SHP77 (cell line): ENCODE results near the gene OR2AE1.
A peak's percentile ranks its signal among the peaks of the same experiment; 100 is the strongest.
"Not testable (repeated sequence)": the region's sequence is repeated elsewhere in the genome, so short reads cannot be mapped to it uniquely, and the experiment has no call there.

Source experiments
- DNase-seq, 2 experiments: peaks; one replicate each; lab custom pipeline; 2025; lab: John Stamatoyannopoulos, UW

Gene OR2AE1, protein sequence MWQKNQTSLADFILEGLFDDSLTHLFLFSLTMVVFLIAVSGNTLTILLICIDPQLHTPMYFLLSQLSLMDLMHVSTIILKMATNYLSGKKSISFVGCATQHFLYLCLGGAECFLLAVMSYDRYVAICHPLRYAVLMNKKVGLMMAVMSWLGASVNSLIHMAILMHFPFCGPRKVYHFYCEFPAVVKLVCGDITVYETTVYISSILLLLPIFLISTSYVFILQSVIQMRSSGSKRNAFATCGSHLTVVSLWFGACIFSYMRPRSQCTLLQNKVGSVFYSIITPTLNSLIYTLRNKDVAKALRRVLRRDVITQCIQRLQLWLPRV

DNA sequence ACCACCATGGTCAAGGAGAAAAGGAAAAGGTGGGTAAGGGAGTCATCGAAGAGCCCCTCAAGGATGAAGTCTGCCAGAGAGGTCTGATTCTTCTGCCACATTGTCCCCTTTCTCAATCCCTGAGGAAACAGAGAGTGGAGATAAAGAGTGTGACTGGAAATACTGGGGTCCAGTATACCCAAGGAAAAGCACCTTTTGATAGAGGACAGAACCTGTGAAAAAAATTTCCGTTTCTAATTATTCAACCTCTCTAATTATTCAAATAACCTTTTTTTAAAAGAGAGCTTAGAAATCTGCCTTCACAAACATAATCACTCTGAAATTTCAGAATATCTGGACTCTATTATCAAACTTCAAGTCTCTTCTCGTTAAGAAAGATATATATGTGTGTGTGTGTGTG, at the start of gene OR2AE1:
Gene OR2AE1 (minus strand): TSS at position 101 of the 400 bp plus-strand sequence. CDS start 0 bp downstream, at position 101.
- DNase-seq: no peak

DNA sequence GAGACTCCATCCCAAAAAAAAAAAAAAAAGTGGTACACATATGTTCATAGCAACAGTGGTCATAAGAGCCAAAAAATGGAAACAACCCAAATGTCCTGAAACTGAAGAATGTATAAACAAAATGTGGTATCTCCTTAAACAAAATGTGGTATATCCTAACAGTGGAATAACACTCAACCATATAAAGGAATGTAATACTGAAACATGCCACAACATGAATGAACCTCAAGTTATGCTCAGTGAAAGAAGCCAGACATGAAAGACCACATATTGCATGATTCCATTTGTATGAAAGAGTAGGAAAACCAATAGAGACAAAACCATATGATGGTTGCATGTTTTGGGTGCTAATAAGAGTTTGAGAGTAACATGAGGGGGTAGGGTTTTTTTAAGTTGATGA, 49.5 kb upstream of the OR2AE1 start:
- no peak for DNase-seq

DNA sequence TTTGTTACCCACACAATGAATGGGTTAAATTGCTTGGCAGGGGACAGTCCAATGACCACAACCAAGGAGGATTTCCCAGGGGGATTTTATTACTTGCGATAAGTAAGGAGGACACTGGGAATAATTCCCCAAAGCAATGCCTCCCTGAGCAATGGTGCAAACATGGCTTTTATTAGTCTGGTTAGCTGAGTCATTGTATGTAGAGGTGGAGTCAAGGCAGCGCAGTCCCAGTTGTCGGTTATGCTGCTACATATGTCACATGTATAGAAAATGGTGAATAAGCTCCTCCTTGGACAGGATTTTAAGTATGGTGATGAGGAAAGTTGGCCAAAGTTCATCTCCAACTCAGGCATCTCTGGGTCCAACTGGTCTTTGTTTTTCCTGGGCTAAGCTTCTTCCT, 46.4 kb upstream of the OR2AE1 start:
- DNase-seq: no peak

GRCh38 chr7:99920149-99920548, 43.3 kb upstream of the OR2AE1 start:
- no peak for DNase-seq

- no peak for DNase-seq
These were observed 42.9 kb upstream of the OR2AE1 start for GRCh38 chr7:99919814-99920112.

DNA sequence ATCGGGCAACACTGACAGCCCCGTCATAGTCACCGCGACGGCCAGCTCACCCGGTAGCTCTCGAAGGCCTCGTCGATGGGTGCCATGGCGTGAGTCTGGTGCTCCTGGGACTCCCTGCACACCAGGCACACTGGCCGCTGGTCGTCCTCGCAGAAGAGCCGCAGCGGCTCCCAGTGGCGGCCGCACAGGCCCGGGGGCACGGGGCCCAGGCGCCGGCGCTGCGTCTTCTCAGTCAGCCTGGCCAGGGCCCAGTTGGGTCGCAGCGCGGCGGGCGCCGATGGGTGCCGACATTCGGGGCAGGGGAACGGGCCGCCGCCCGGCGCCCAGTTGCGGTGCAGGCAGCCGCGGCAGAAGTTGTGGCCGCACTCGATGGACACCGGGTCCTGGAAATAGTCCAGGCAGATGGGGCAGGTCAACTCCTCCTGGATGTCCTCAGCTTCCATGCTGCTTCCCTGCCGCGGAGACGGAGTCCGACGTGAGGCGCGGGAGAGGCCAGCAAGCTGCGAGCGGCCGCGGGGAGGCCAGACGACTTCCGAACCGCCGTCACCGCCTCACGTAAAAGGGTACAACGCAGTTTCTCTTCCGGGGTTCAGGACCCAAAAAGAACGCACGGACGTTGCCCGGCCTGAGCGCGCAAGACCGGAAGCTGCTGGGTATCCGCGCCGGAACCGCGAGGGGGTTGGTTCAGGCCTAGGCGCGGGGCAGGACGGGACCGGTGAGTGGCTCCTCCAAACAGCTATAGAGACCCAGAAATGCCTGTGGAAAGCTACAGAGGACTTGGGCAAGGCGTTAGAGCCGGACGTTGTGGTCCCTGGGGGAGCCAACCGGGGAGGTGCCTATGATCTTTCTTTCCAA, 42.4 kb upstream of the OR2AE1 start, which contains the start of gene TRIM4:
Gene TRIM4 (minus strand): TSS at position 572 of the 855 bp plus-strand sequence. CDS start 129 bp downstream, at position 443.
- DNase-seq: peak; percentile 89 to 92

- DNase-seq: no peak
These were observed 34.1 kb upstream of the OR2AE1 start for GRCh38 chr7:99910976-99911375.

- no peak for DNase-seq
These were observed 24.7 kb upstream of the OR2AE1 start for GRCh38 chr7:99901581-99901980.

GRCh38 chr7:99899830-99900519, 23.1 kb upstream of the OR2AE1 start:
- no peak for DNase-seq

GRCh38 chr7:99898836-99899235, 22.0 kb upstream of the OR2AE1 start:
- no peak for DNase-seq

GRCh38 chr7:99898023-99898357, 21.2 kb upstream of the OR2AE1 start:
- DNase-seq: no peak

- no peak for DNase-seq
These were observed 20.6 kb upstream of the OR2AE1 start for GRCh38 chr7:99897322-99898022.

DNA sequence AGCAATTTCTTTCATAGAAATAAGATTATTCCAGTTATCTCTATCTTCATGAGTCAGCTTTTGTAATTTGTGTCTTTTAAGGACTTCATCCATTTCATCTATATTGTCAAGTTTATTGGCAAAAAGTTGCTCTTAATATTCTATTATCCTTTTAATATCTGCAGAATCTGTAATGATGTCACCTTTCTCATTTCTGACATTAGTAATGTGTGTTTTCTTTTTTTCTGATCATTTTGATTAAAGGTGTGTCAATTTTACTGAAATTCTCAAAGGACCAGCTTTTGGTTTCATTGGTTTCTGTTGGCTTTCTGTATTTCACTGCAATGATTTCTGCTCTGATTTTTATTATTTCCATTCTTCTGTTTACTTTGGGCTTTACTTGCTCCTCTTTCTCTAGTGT, 17.9 kb upstream of the OR2AE1 start:
- no peak for DNase-seq

DNA sequence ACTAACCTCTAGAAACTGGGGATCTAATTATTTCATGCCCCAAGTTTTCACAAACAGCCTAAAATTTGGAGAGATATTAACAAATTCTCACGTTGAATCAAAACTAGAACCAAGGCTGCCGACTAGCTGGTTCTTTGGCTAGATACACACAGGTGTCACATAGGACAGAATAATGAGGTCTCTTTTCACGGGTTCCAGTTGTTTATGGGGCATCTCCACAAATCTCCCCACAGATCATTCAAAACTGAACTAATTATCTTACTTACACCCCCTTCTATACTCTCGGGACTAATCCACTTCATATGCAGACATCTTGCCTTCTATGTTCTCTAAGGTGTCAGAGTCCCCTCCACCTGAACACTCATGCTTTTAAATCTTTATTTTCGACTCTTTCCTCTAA, 16.4 kb upstream of the OR2AE1 start:
- no peak for DNase-seq

GRCh38 chr7:99890348-99890747, 13.5 kb upstream of the OR2AE1 start:
- DNase-seq: not testable (repeated sequence)

DNA sequence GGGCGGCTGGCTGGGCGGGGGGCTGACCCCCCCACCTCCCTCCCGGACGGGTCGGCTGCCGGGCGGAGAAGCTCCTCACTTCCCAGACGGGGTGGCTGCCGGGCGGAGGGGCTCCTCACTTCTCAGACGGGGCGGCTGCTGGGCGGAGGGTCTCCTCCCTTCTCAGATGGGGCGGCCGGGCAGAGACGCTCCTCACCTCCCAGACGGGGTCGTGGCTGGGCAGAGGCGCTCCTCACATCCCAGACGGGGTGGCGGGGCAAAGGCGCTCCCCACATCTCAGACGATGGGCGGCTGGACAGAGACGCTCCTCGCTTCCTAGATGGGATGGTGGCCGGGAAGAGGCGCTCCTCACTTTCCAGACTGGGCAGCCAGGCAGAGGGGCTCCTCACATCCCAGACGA, 11.5 kb upstream of the OR2AE1 start:
- not testable (repeated sequence) for DNase-seq

DNA sequence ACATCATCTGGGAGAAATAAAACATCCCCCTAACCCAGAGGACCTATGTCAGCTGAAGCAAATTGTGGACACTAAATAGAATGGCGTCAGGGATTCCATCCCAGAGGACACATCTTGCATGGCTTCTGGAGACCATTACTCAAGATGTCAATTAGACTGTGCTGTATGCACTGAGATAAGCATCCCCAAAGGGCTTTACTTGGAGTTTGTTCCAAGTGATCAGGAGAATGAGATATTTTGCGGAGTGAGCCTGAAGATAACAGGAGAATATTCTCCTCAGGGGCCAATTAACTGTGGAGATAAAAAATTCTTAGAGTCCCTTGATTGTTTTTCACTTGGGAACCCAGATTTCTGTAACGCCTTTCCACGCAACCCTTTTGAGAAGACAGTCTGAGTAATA, 4.5 kb upstream of the OR2AE1 start:
- DNase-seq: no peak

DNA sequence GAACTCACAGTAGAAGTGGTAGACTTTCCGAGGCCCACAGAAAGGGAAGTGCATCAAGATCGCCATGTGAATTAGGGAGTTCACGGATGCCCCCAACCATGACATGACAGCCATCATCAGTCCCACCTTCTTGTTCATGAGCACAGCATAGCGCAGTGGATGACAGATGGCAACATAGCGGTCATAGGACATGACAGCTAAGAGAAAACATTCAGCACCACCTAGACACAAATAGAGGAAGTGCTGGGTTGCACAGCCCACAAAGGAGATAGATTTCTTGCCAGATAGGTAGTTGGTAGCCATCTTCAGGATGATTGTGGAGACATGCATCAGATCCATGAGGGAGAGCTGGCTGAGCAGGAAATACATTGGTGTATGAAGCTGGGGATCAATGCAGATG, 342 bp downstream of the OR2AE1 start:
- DNase-seq: no peak

DNA sequence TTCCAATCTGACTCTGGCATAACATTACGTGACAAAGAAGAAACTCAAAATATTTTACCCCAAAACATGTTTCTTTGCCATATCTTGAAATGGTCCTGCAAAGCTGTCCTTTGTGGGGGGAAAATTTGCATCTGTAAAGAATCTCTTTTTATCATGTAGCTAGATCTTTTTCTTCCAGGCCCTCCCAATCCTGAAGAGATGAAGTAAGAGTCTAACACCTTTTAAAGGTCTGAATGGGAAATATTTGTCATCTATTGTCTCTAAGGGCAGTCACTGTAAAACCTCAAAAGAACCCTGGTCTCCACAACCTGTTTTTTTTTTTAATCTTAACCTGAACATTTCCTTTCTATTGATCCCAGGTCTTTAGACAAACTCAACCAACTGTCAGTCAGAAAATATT, 8.6 kb downstream of the OR2AE1 start:
- no peak for DNase-seq

GRCh38 chr7:99867477-99867876, 9.4 kb downstream of the OR2AE1 start:
- not testable (repeated sequence) for DNase-seq

GRCh38 chr7:99863847-99864440, 12.9 kb downstream of the OR2AE1 start:
- no peak for DNase-seq
